ENCODE results near the gene GRHL3. TPM values are rescaled to one million over a fixed set of nuclear protein-coding genes. Genes with fewer than 3 reads are reported as not detected.

Gene GRHL3
- total RNA-seq, 2 donors from 2014 or later: 0.54 to 1.3 TPM

GRCh38 chr1:24322470-24323177, 3.5 kb downstream of the GRHL3 start:
- DNase-seq (ENCODE audit: low spot score) (no peak), ATAC-seq (ENCODE audit: insufficient number of reproducible peaks, low FRiP score, low read depth) (no peak)
- Histone ChIP-seq H3K9me3 (no peaks in the 10 kb centered on the region), H3K27ac (no peak overlapping the region), H3K27me3 (replicated peaks; ENCODE audit: insufficient read depth) (no peaks in the 10 kb centered on the region), H3K4me1 (ENCODE audit: control insufficient read depth in 1 of 2, low read depth in 2 of 2) (peaks cover 0 to 16% of the 10 kb centered on the region in 2 donors), H3K36me3 (no peaks in the 10 kb centered on the region), H3K4me3 (peak overlapping the region; percentile 78)
- no peak for TF ChIP-seq CTCF (IDR thresholded peaks at IDR 0.05)

- no peaks in the 10 kb centered on the region for H3K27me3 ChIP-seq (replicated peaks; ENCODE audit: insufficient read depth)
- peaks cover 0 to 16% of the 10 kb centered on the region in 2 donors for H3K4me1 ChIP-seq (ENCODE audit: control insufficient read depth in 1 of 2, low read depth in 2 of 2)
- no peak for ATAC-seq (ENCODE audit: insufficient number of reproducible peaks, low FRiP score, low read depth)
- no peak for TF ChIP-seq CTCF (IDR thresholded peaks at IDR 0.05)
- H3K27ac ChIP-seq: no peak overlapping the region
- DNase-seq (ENCODE audit: low spot score): no peak
- H3K36me3 ChIP-seq: no peaks in the 10 kb centered on the region
- H3K9me3 ChIP-seq: no peaks in the 10 kb centered on the region
- H3K4me3 ChIP-seq: no peak overlapping the region
These were observed 4.1 kb downstream of the GRHL3 start for GRCh38 chr1:24323281-24323680.

- Histone ChIP-seq H3K4me3 (no peak overlapping the region), H3K36me3 (no peaks in the 10 kb centered on the region), H3K27me3 (replicated peaks; ENCODE audit: insufficient read depth) (no peaks in the 10 kb centered on the region), H3K4me1 (ENCODE audit: control insufficient read depth in 1 of 2, low read depth in 2 of 2) (peaks cover 0 to 9% of the 10 kb centered on the region in 2 donors), H3K9me3 (no peaks in the 10 kb centered on the region), H3K27ac (no peak overlapping the region)
- TF ChIP-seq CTCF (IDR thresholded peaks at IDR 0.05): no peak
- ATAC-seq (ENCODE audit: insufficient number of reproducible peaks, low FRiP score, low read depth) (no peak), DNase-seq (ENCODE audit: low spot score) (no peak)
These were observed 5.7 kb downstream of the GRHL3 start for GRCh38 chr1:24324903-24325302.

GRCh38 chr1:24325587-24326449, 6.7 kb downstream of the GRHL3 start:
- H3K4me3 ChIP-seq: no peak overlapping the region
- H3K9me3 ChIP-seq: no peaks in the 10 kb centered on the region
- TF ChIP-seq CTCF (IDR thresholded peaks at IDR 0.05): no peak
- H3K36me3 ChIP-seq: no peaks in the 10 kb centered on the region
- no peak for DNase-seq (ENCODE audit: low spot score)
- H3K4me1 ChIP-seq (ENCODE audit: control insufficient read depth in 1 of 2, low read depth in 2 of 2): peaks cover 0 to 9% of the 10 kb centered on the region in 2 donors
- no peak overlapping the region for H3K27ac ChIP-seq
- H3K27me3 ChIP-seq (replicated peaks; ENCODE audit: insufficient read depth): no peaks in the 10 kb centered on the region
- ATAC-seq (ENCODE audit: insufficient number of reproducible peaks, low FRiP score, low read depth): no peak

GRCh38 chr1:24327486-24327885, 8.3 kb downstream of the GRHL3 start:
- Histone ChIP-seq H3K27me3 (replicated peaks; ENCODE audit: insufficient read depth) (no peaks in the 10 kb centered on the region), H3K4me1 (ENCODE audit: control insufficient read depth in 1 of 2, low read depth in 2 of 2) (no peaks in the 10 kb centered on the region), H3K27ac (no peak overlapping the region), H3K36me3 (no peaks in the 10 kb centered on the region), H3K4me3 (no peak overlapping the region), H3K9me3 (no peaks in the 10 kb centered on the region)
- ATAC-seq (ENCODE audit: insufficient number of reproducible peaks, low FRiP score, low read depth) (no peak), DNase-seq (ENCODE audit: low spot score) (no peak)
- no peak for TF ChIP-seq CTCF (IDR thresholded peaks at IDR 0.05)
